Breast epithelium (tissue), 3 donors: ENCODE measurements around the gene TRPV4.

Experiments
- POLR2A ChIP-seq: fragments of 450-650 bp; IDR thresholded peaks from one replicate; pipeline ENCODE4 v1.6.1; 2016; ENCODE audit warnings: antibody characterized with exemption, mild to moderate bottlenecking, moderate library complexity
- POLR2AphosphoS5 ChIP-seq, 3 donors: sonication (generic); formaldehyde crosslinking; IDR thresholded peaks; one replicate each; pipeline ENCODE4 v1.6.1; 2017; ENCODE audit warnings: antibody characterized with exemption in 3 of 3
- TF ChIP-seq, protein P1 (sequence below), 3 donors: fragments of 450-650 bp; IDR thresholded peaks; one replicate each; pipeline ENCODE4 v1.5.1; 2016 to 2017; ENCODE audit warnings: antibody characterized with exemption in 3 of 3, mild to moderate bottlenecking in 3 of 3, moderate library complexity in 3 of 3

- TF ChIP-seq POLR2AphosphoS5 (IDR thresholded peaks at IDR 0.05) (no peak), POLR2A (no peak)
- TF ChIP-seq, protein P1, sequence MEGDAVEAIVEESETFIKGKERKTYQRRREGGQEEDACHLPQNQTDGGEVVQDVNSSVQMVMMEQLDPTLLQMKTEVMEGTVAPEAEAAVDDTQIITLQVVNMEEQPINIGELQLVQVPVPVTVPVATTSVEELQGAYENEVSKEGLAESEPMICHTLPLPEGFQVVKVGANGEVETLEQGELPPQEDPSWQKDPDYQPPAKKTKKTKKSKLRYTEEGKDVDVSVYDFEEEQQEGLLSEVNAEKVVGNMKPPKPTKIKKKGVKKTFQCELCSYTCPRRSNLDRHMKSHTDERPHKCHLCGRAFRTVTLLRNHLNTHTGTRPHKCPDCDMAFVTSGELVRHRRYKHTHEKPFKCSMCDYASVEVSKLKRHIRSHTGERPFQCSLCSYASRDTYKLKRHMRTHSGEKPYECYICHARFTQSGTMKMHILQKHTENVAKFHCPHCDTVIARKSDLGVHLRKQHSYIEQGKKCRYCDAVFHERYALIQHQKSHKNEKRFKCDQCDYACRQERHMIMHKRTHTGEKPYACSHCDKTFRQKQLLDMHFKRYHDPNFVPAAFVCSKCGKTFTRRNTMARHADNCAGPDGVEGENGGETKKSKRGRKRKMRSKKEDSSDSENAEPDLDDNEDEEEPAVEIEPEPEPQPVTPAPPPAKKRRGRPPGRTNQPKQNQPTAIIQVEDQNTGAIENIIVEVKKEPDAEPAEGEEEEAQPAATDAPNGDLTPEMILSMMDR (IDR thresholded peaks at IDR 0.05) = no peak
These were observed 21.6 kb downstream of the TRPV4 start for GRCh38 chr12:109811624-109811995.
